ENCODE results near the gene TRIM22.

DNA sequence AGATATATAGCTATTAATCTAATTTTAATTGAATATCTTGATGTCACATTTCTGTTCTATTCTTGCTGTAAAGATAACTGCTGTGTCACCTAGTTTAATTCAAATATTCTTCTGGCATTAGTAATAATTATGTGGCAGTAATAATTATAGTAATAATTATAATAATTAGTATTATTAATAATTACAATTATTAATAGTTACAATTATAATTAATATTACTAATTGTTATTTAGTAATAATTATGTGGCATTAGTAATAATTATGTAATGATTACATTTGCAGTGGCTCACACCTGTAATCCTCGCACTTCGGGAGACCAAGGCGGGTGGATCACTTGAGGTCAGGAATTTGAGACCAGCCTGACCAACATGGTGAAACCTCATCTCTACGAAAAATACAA lies 3.2 kb upstream of the TRIM22 start:
- TF ChIP-seq POLR2AphosphoS5 (IDR thresholded peaks at IDR 0.05) = no peak
- TF ChIP-seq POLR2A (IDR thresholded peaks at IDR 0.05; ENCODE audit: low read depth) = no peak
- no peak for TF ChIP-seq CTCF (IDR thresholded peaks at IDR 0.05)

All from esophagus muscularis mucosa (tissue), 3 donors.